Caco-2 (cell line): ENCODE results near the gene ZNF195. TPM values are rescaled to one million over a fixed set of nuclear protein-coding genes. Genes with fewer than 3 reads are reported as not detected.
"Not testable (repeated sequence)": the region's sequence is repeated elsewhere in the genome, so short reads cannot be mapped to it uniquely, and the experiment has no call there.

Source experiments
- BruUV-seq: library from RNA; stranded (reverse); fragments of 400-500 nt; replicated peaks from 2 replicates; lab custom pipeline; 2021; lab: Mats Ljungman, UMichigan
- CTCF ChIA-PET: fragments of 300-600 bp; sonication (Branson Sonifier 250); formaldehyde crosslinking; loops from one replicate; lab custom pipeline; 2022; ENCODE audit warnings: antibody characterized with exemption; lab: Charles Lee
- POLR2A ChIA-PET: fragments of 300-600 bp; sonication (Branson Sonifier 250); formaldehyde crosslinking; loops from one replicate; lab custom pipeline; 2022; ENCODE audit warnings: antibody characterized with exemption; lab: Charles Lee
- DNase-seq, 2 experiments: peaks; one replicate each; pipeline versions ENCODE4 v3.0.0 to v3.0.0-alpha.2; 2020 to 2022
- H3K27me3 ChIP-seq: replicated peaks from 2 replicates; pipeline ENCODE4 v1.6.0; 2011; ENCODE audit warnings: low read length; ENCODE audit not compliant: control insufficient read depth, insufficient read depth
- H3K36me3 ChIP-seq: 2 replicates; pipeline ENCODE4 v1.5.1; 2011; ENCODE audit warnings: low read length; ENCODE audit not compliant: control insufficient read depth, insufficient read depth
- H3K4me1 ChIP-seq: fragments of 250-450 bp; sonication (Bioruptor Pico); 2 replicates; pipeline ENCODE4 v1.5.1; 2020; ENCODE audit warnings: mild to moderate bottlenecking
- H3K4me3 ChIP-seq: 2 replicates; pipeline ENCODE4 v1.5.1; 2011; ENCODE audit warnings: low read depth, mild to moderate bottlenecking, control low read depth, low read length
- H3K9me3 ChIP-seq: fragments of 250-450 bp; sonication (Bioruptor Pico); 2 replicates; pipeline ENCODE4 v1.5.1; 2020; ENCODE audit warnings: mild to moderate bottlenecking, moderate library complexity
- H3K27ac Mint-ChIP-seq: one replicate; pipeline ENCODE4 v1.8.0; 2022; ENCODE audit warnings: mixed read lengths; ENCODE audit not compliant: unreplicated experiment
- H3K27me3 Mint-ChIP-seq: one replicate; pipeline ENCODE4 v1.8.0; 2022; ENCODE audit warnings: mixed read lengths; ENCODE audit not compliant: insufficient read depth, unreplicated experiment
- H3K36me3 Mint-ChIP-seq: one replicate; pipeline ENCODE4 v1.8.0; 2022; ENCODE audit warnings: mild to moderate bottlenecking, mixed read lengths; ENCODE audit not compliant: insufficient read depth, unreplicated experiment
- H3K4me1 Mint-ChIP-seq: one replicate; pipeline ENCODE4 v1.8.0; 2022; ENCODE audit warnings: low read depth, mixed read lengths; ENCODE audit not compliant: unreplicated experiment
- H3K4me3 Mint-ChIP-seq: one replicate; pipeline ENCODE4 v1.8.0; 2022; ENCODE audit warnings: mild to moderate bottlenecking, moderate library complexity, mixed read lengths; ENCODE audit not compliant: unreplicated experiment
- H3K9me3 Mint-ChIP-seq: one replicate; pipeline ENCODE4 v1.8.0; 2022; ENCODE audit warnings: mixed read lengths; ENCODE audit not compliant: unreplicated experiment
- intact Hi-C: fragments of 100-400 bp; cut with micrococcal nuclease; formaldehyde crosslinking; loops from one replicate; pipeline ENCODE4 v1.10.0; 2022; ENCODE audit not compliant: unreplicated experiment
- total RNA-seq: library from RNA; stranded (reverse); gene quantifications from 2 replicates; pipeline ENCODE4 v1.2.3, GENCODE V29; 2022

The ZNF195 gene
- total RNA-seq, 1 experiment from 2014 or later = 57.5 TPM

- H3K27me3 Mint-ChIP-seq, H3K36me3 Mint-ChIP-seq, H3K4me1 ChIP-seq, H3K27me3 ChIP-seq, H3K27ac Mint-ChIP-seq, H3K4me3 ChIP-seq, intact Hi-C loops, H3K9me3 Mint-ChIP-seq, DNase-seq, H3K36me3 ChIP-seq, POLR2A ChIA-PET, BruUV-seq, H3K4me3 Mint-ChIP-seq, CTCF ChIA-PET, H3K9me3 ChIP-seq, H3K4me1 Mint-ChIP-seq: not testable (repeated sequence)
Observed at GRCh38 chr11:3402861-3403250, 23.9 kb upstream of the ZNF195 start.

DNA sequence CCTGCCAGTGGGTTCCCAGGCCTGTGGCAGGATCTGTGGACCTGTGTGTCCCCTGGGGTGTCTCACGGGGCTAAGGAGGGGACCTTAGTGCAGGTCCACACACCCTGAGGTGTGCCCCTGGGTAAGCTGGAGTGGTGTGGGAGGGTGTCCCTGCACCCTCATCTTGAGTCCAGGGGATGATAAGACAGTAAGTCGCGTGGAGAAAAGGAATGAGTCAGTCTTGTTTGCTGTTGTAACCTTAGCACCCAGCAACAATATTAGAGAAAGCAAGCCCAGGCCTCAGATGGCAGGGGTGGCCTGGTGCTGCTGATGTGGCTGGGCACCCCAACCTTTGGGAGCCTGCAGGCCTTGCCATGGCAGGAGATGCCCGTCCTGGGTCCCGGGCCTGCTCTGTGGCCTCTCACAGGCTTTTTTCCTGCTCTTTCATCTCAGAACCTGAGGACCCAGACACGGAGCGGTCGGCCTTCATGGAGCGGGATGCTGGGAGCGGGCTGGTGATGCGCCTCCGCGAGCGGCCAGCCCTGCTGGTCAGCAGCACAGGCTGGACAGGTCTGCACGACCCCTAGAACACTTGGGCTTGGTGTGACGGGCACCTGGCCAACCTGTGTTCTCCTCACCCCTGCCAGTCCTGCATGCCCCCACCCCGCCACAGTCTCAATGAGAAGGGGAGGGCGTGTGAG is 23.4 kb upstream of the ZNF195 start:
- POLR2A ChIA-PET, H3K4me3 ChIP-seq, H3K27me3 ChIP-seq, H3K36me3 Mint-ChIP-seq, CTCF ChIA-PET, H3K9me3 ChIP-seq, H3K27me3 Mint-ChIP-seq, H3K36me3 ChIP-seq, H3K4me3 Mint-ChIP-seq, intact Hi-C loops, DNase-seq, H3K4me1 Mint-ChIP-seq, H3K27ac Mint-ChIP-seq, H3K9me3 Mint-ChIP-seq, BruUV-seq, H3K4me1 ChIP-seq: not testable (repeated sequence)

DNA sequence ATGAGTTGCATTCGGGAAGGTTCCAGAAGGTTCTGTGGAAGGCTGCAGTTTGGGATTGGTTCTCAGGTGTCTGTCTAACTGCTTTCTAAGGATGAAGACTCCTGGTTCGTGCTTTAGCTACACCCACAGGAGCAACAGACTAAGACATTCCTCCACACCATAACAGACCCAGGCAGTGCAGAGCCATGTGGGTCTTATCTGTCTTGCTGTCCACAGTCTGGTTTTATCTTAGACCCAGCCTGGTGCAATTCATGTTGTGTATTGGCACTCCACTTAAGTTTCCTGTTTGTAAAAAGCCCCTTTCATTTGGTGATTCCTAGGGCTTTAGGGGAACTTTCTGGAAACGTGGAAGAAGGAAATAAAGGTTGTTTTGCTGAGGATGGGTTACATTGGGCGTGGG is 22.1 kb upstream of the ZNF195 start:
- POLR2A ChIA-PET, H3K27ac Mint-ChIP-seq, intact Hi-C loops: not testable (repeated sequence)

GRCh38 chr11:3398509-3398908 is 19.6 kb upstream of the ZNF195 start:
- CTCF ChIA-PET, DNase-seq, H3K36me3 ChIP-seq, H3K36me3 Mint-ChIP-seq, H3K4me3 Mint-ChIP-seq, H3K27me3 ChIP-seq, POLR2A ChIA-PET, BruUV-seq, H3K9me3 ChIP-seq, H3K4me1 Mint-ChIP-seq, H3K4me1 ChIP-seq, H3K4me3 ChIP-seq, intact Hi-C loops, H3K9me3 Mint-ChIP-seq, H3K27ac Mint-ChIP-seq: not testable (repeated sequence)
- peaks cover 11% of the 10 kb centered on the region for H3K27me3 Mint-ChIP-seq

More for the DNA sequence above, 22.1 kb upstream of the ZNF195 start:
- not testable (repeated sequence) for DNase-seq, H3K9me3 Mint-ChIP-seq, H3K4me3 Mint-ChIP-seq, H3K4me1 ChIP-seq, H3K9me3 ChIP-seq, BruUV-seq, H3K27me3 ChIP-seq, H3K27me3 Mint-ChIP-seq, H3K4me1 Mint-ChIP-seq, H3K36me3 Mint-ChIP-seq, H3K4me3 ChIP-seq, H3K36me3 ChIP-seq
- CTCF ChIA-PET = interaction anchor here (0.6 kb wide), 1 partner anchor 466 kb away, joined by 4 read pairs; no protein-coding TSS in a partner anchor

DNA sequence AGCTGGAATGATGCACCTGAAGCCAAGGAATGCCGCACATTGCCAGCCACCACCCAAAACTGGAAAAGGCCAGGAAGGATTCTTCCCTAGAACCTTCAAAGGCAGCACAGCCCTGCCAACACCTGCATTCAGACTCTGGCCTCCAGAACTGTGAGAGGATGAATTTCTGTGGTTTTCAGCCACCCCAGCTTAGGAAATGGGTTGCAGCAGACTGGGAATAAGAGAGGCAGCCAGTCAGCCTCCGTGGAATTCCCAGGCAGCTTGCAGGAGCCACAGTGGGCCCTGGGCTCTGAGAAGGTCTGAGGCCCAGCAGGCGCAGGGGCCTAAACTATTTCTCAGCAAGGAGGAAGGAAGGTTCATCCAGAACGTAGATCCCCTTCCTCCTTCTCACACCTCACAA is 19.2 kb upstream of the ZNF195 start:
- H3K4me3 ChIP-seq, H3K27me3 ChIP-seq, H3K4me1 ChIP-seq, POLR2A ChIA-PET, H3K9me3 ChIP-seq, CTCF ChIA-PET, H3K36me3 Mint-ChIP-seq, H3K27ac Mint-ChIP-seq, DNase-seq, H3K36me3 ChIP-seq, H3K4me1 Mint-ChIP-seq, BruUV-seq, intact Hi-C loops, H3K4me3 Mint-ChIP-seq, H3K9me3 Mint-ChIP-seq: not testable (repeated sequence)
- peaks cover 11% of the 10 kb centered on the region for H3K27me3 Mint-ChIP-seq

- H3K36me3 Mint-ChIP-seq, H3K27me3 ChIP-seq, intact Hi-C loops, POLR2A ChIA-PET, H3K9me3 ChIP-seq, H3K4me1 ChIP-seq, H3K4me3 Mint-ChIP-seq, H3K36me3 ChIP-seq, CTCF ChIA-PET, DNase-seq, H3K4me3 ChIP-seq, BruUV-seq, H3K27ac Mint-ChIP-seq, H3K9me3 Mint-ChIP-seq, H3K4me1 Mint-ChIP-seq: not testable (repeated sequence)
- peaks cover 11% of the 10 kb centered on the region for H3K27me3 Mint-ChIP-seq
Observed at GRCh38 chr11:3397210-3397609, 18.3 kb upstream of the ZNF195 start.

DNA sequence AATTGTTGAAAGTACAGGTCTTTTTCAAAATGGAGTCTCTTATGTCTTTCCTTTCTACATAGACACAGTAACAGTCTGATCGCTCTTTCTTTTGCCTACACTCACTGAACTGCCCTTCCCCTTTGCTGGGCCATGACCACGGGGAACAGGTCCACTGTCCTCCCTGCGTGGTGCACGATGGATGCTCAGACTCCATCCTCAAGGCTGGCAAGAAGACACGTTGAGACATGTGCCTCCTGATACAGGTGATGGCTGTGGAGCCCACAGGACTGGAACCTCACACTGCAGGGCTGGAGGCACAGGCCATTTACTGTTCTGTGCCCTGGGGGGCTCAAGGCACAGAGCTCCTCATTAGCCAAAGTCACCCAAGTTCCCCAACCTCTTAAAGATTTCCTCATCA is 16.5 kb upstream of the ZNF195 start:
- H3K4me1 Mint-ChIP-seq, H3K9me3 ChIP-seq, H3K4me3 Mint-ChIP-seq, H3K36me3 ChIP-seq, intact Hi-C loops, H3K27me3 ChIP-seq, H3K9me3 Mint-ChIP-seq, DNase-seq, BruUV-seq, H3K4me1 ChIP-seq, H3K36me3 Mint-ChIP-seq, H3K4me3 ChIP-seq, POLR2A ChIA-PET, H3K27ac Mint-ChIP-seq: not testable (repeated sequence)
- CTCF ChIA-PET = interaction anchor here (1.2 kb wide), 1 partner anchor 13 kb away, joined by 3 read pairs; no protein-coding TSS in a partner anchor
- H3K27me3 Mint-ChIP-seq = peaks cover 16% of the 10 kb centered on the region
